B cell (primary cell): ENCODE data around the gene COQ3. TPM values are rescaled to one million over a fixed set of nuclear protein-coding genes. Genes with fewer than 3 reads are reported as not detected.

Experiments used
- ATAC-seq: fragments of 200-7000 bp; cut with Tn5 transposase; one replicate; pipeline ENCODE4 v1.10.0; 2021; ENCODE audit warnings: low read depth, mild to moderate bottlenecking, moderate number of reproducible peaks, moderate library complexity
- CTCF ChIA-PET: fragments of 350-600 bp; sonication (Branson Sonifier 250); formaldehyde crosslinking; loops from one replicate; lab custom pipeline; 2021; ENCODE audit warnings: antibody characterized with exemption, inconsistent platforms; lab: Charles Lee
- POLR2A ChIA-PET: fragments of 350-600 bp; sonication (Branson Sonifier 250); formaldehyde crosslinking; loops from one replicate; lab custom pipeline; 2021; ENCODE audit warnings: antibody characterized with exemption; lab: Charles Lee
- DNase-seq: peaks from one replicate; pipeline ENCODE4 v3.0.0; 2013
- H2AFZ ChIP-seq: 2 replicates; pipeline ENCODE4 v1.6.1; 2012; ENCODE audit warnings: mild to moderate bottlenecking, low read depth, low read length; ENCODE audit not compliant: insufficient read depth, poor library complexity, severe bottlenecking
- H3K27ac ChIP-seq, 2 donors: 1 replicate in 1 of 2; 2 replicates in 1 of 2; pipeline ENCODE4 v1.5.1; 2012 to 2013; ENCODE audit warnings: low read length in 2 of 2, mild to moderate bottlenecking in 2 of 2, moderate library complexity in 1 of 2
- H3K27me3 ChIP-seq, 4 experiments: fragments of 200-600 bp in 1 of 4; sonication (generic) in 1 of 4; replicated peaks in 1 of 4; 1 replicate in 2 of 4; 2 replicates in 2 of 4; pipeline versions ENCODE4 v1.6.1 to v1.7.0; 2013 to 2016; ENCODE audit warnings: low read length in 3 of 4, mild to moderate bottlenecking in 2 of 4, mixed read lengths in 1 of 4, moderate library complexity in 1 of 4; ENCODE audit not compliant: insufficient read depth in 4 of 4, control insufficient read depth in 3 of 4; ENCODE audit errors: control extremely low read depth in 1 of 4
- H3K36me3 ChIP-seq, 2 experiments: replicated peaks in 1 of 2; 1 replicate in 1 of 2; 2 replicates in 1 of 2; pipeline versions ENCODE4 v1.6.1 to v1.7.1; 2013; ENCODE audit warnings: low read length in 1 of 2; ENCODE audit not compliant: insufficient read depth in 2 of 2, control insufficient read depth in 1 of 2; ENCODE audit errors: control extremely low read depth in 1 of 2, extremely low read depth in 1 of 2
- H3K4me1 ChIP-seq, 2 donors: fragments of 200-600 bp in 1 of 2; sonication (generic) in 1 of 2; 1 replicate in 1 of 2; 2 replicates in 1 of 2; pipeline versions ENCODE4 v1.5.1 to v1.6.1; 2013 to 2017; ENCODE audit warnings: low read length in 2 of 2; ENCODE audit not compliant: control insufficient read depth in 2 of 2, insufficient read depth in 2 of 2
- H3K4me2 ChIP-seq: replicated peaks from 2 replicates; pipeline ENCODE3; 2012; ENCODE audit warnings: mild to moderate bottlenecking, low read depth, low read length; ENCODE audit not compliant: poor library complexity, severe bottlenecking
- H3K4me3 ChIP-seq, 5 experiments: fragments of 200-600 bp in 1 of 5; sonication (generic) in 1 of 5; 1 replicate in 3 of 5; 2 replicates in 2 of 5; pipeline versions ENCODE4 v1.5.1 to v1.7.0; 2011 to 2016; ENCODE audit warnings: low read length in 4 of 5, mild to moderate bottlenecking in 4 of 5, low read depth in 2 of 5, control low read depth in 1 of 5, moderate library complexity in 1 of 5; ENCODE audit not compliant: insufficient read depth in 1 of 5; ENCODE audit errors: control extremely low read depth in 1 of 5, extremely low read depth in 1 of 5
- H3K79me2 ChIP-seq: fragments of 200-600 bp; sonication (generic); one replicate; pipeline ENCODE4 v1.6.0; 2016; ENCODE audit warnings: low read length; ENCODE audit not compliant: control insufficient read depth, insufficient read depth
- H3K9ac ChIP-seq: fragments of 200-600 bp; sonication (generic); 2 replicates; pipeline ENCODE4 v1.6.1; 2017; ENCODE audit warnings: mild to moderate bottlenecking, low read length, moderate library complexity
- H3K9me3 ChIP-seq, 3 donors: one replicate each; pipeline versions ENCODE4 v1.6.1 to v1.7.1; 2013; ENCODE audit warnings: low read length in 2 of 3; ENCODE audit not compliant: control insufficient read depth in 2 of 3, insufficient read depth in 1 of 3; ENCODE audit errors: control extremely low read depth in 1 of 3
- H4K20me1 ChIP-seq: 2 replicates; pipeline ENCODE4 v1.6.0; 2012; ENCODE audit warnings: mild to moderate bottlenecking, low read length; ENCODE audit not compliant: insufficient read depth, control insufficient read depth, poor library complexity, severe bottlenecking
- H3K27ac Mint-ChIP-seq: one replicate; pipeline ENCODE4 v1.8.0; 2021; ENCODE audit warnings: mixed read lengths
- H3K27me3 Mint-ChIP-seq: one replicate; pipeline ENCODE4 v1.8.0; 2021; ENCODE audit warnings: mixed read lengths
- H3K4me1 Mint-ChIP-seq: one replicate; pipeline ENCODE4 v1.8.0; 2021; ENCODE audit warnings: mixed read lengths
- H3K4me3 Mint-ChIP-seq: one replicate; pipeline ENCODE4 v1.8.0; 2021; ENCODE audit warnings: mixed read lengths
- H3K9me3 Mint-ChIP-seq: one replicate; pipeline ENCODE4 v1.8.0; 2022; ENCODE audit warnings: mixed read lengths; ENCODE audit not compliant: insufficient read depth
- CTCF ChIP-seq: fragments of 200-600 bp; IDR thresholded peaks from one replicate; pipeline ENCODE4 v1.8.0; 2022; ENCODE audit warnings: antibody characterized with exemption, mild to moderate bottlenecking
- EZH2 ChIP-seq: IDR thresholded peaks from 2 replicates; pipeline ENCODE4 v1.6.1; 2012; ENCODE audit warnings: borderline replicate concordance, low read depth, mild to moderate bottlenecking, moderate library complexity, low read length; ENCODE audit not compliant: insufficient read depth, poor library complexity, severe bottlenecking
- WGBS: methylation state at CpG from one replicate; pipeline ENCODE4 v1.1.5; 2013; ENCODE audit warnings: missing lambda C conversion rate; ENCODE audit not compliant: insufficient coverage; 5-methylcytosine and 5-hydroxymethylcytosine counted together
- intact Hi-C: fragments of 100-400 bp; cut with micrococcal nuclease; formaldehyde crosslinking; loops from one replicate; pipeline ENCODE4 v1.10.0; 2022
- polyA plus RNA-seq: library from polyadenylated mRNA; depleted of rRNA; stranded (reverse); fragments of >200 nt; gene quantifications from 2 replicates; pipeline ENCODE4 v1.2.3, GENCODE V29; 2012
- total RNA-seq, 2 donors: library from RNA; stranded (reverse); fragments of 120-200 nt in 1 of 2; gene quantifications; 1 replicate in 1 of 2; 2 replicates in 1 of 2; pipeline versions ENCODE4 v1.2.3 to v1.2.4, GENCODE V29; 2013 to 2022

COQ3 gene
- total and polyA plus RNA-seq, 2 donors (not counting 1 experiment from before 2014, with no cell fraction given), result 2.9 to 3.1 TPM

GRCh38 chr6:99424761-99425646, 31.0 kb upstream of the COQ3 start, which contains the start of gene PNISR:
Gene PNISR (minus strand): TSS chr6:99425308. CDS start chr6:99414659, 10,649 bp downstream.
- H3K79me2 ChIP-seq, result peaks cover 66% of the 10 kb centered on the region
- H3K4me2 ChIP-seq, result peak within 1 kb of the TSS; percentile 72
- peaks cover 46% of the 10 kb centered on the region for H4K20me1 ChIP-seq
- peaks cover 8 to 9% of the 10 kb centered on the region in 2 experiments for H3K36me3 ChIP-seq
- H3K27me3 ChIP-seq, result no peaks in the 10 kb centered on the region
- WGBS, result under 1% methylated on average over 47 of the region's 53 CpGs
- peak within 1 kb of the TSS; percentile 99 for H2AFZ ChIP-seq
- H3K9me3 ChIP-seq, result no peaks in the 10 kb centered on the region
- ChIA-PET POLR2A (interaction anchor here (0.6 to 1.0 kb wide), 4 partner anchors 29 to 143 kb away, joined by 3 to 7 read pairs (median 4); partner anchors contain the start of gene CCNC), CTCF (interaction anchor here (1.1 to 2.4 kb wide), 9 partner anchors 9 to 143 kb away, joined by 3 to 12 read pairs (median 5); partner anchors contain the start of genes CCNC and COQ3)
- H3K4me1 Mint-ChIP-seq, result peaks cover 59% of the 10 kb centered on the region
- peaks cover 42 to 49% of the 10 kb centered on the region in 2 donors for H3K4me1 ChIP-seq
- H3K27ac Mint-ChIP-seq, result peak within 1 kb of the TSS; percentile 100
- DNase-seq, result peak; percentile 97
- H3K4me3 ChIP-seq, result peak within 1 kb of the TSS; percentile 75 to 100 (median 99)
- peak within 1 kb of the TSS; percentile 99 for H3K4me3 Mint-ChIP-seq
- peak; percentile 85 for ATAC-seq
- no peaks in the 10 kb centered on the region for H3K9me3 Mint-ChIP-seq
- no peaks in the 10 kb centered on the region for H3K27me3 Mint-ChIP-seq
- H3K9ac ChIP-seq, result peak within 1 kb of the TSS; percentile 100
- TF ChIP-seq CTCF (peak; percentile 1), EZH2 (no peak)
- peak within 1 kb of the TSS; percentile 97 to 100 for H3K27ac ChIP-seq
- intact Hi-C loops, result loop anchor here (1.0 to 5.0 kb wide), 5 partner anchors 31 to 478 kb away; partner anchors contain the start of genes CCNC, COQ3, FBXL4 and USP45
